OCI-M1 (cell line): Measurements from ENCODE around the gene RILPL1.
"Not testable (repeated sequence)": the region's sequence is repeated elsewhere in the genome, so short reads cannot be mapped to it uniquely, and the experiment has no call there.

Source experiments
- DNase-seq: peaks from one replicate; lab custom pipeline; 2025; lab: John Stamatoyannopoulos, UW

The RILPL1 gene

DNA sequence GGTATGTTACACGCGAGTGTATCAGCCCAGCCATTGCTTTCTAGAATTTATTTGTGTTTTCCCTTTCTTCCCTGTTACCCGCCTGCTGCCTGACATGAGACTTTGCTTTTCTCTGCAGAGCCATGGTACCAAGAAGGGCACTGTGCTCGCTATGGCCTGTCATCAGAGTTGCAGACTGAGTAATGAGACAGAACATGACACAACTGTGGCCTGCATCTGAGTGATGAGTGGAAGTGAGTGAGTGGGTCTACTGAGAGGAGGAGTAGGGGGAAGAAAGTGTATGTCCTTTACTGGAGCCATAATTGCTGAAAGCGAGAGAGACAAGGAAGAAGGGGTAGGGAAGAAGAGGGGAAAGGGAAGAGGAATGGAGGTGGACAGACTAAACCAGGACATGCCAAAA lies 2.9 kb downstream of the RILPL1 start:
- DNase-seq, result no peak

DNA sequence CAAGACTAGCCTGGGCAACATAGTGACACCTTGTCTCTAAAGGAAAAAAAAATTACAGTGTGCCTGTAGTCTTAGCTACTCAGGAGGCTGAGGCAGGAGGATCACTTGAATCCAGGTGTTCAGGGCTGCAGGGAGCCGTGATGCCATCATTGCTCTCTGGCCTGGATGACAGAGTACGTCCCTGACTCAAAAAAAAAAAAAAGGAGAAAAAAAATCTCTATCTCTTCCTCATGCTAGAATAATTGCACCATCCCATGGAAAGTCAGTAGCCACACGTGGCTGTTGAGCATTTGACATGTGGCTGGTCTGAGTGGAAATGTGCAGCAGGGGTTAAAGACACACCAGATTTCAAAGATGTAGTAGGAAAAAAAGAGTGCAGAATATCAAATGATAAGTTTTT lies 3.8 kb downstream of the RILPL1 start:
- no peak for DNase-seq

DNA sequence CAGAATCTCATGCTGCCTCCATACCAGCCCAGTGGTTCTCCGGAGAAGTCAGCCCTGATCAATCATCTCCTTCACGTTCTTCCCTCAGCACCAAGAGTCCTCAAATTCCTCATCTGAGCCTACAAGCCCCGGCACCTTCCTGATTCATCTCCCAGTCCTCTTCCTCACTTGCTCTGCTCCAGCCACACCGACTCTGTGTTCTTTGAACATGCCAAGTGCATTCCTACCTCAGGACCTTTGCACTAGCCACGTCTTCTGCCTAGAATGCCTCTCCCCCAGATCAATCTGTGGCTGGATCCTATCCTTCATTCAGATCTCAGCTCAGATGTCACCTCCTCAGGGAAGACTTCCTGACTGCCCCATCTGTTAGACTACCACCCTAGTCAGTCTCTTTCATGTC lies 4.7 kb downstream of the RILPL1 start:
- no peak for DNase-seq

DNA sequence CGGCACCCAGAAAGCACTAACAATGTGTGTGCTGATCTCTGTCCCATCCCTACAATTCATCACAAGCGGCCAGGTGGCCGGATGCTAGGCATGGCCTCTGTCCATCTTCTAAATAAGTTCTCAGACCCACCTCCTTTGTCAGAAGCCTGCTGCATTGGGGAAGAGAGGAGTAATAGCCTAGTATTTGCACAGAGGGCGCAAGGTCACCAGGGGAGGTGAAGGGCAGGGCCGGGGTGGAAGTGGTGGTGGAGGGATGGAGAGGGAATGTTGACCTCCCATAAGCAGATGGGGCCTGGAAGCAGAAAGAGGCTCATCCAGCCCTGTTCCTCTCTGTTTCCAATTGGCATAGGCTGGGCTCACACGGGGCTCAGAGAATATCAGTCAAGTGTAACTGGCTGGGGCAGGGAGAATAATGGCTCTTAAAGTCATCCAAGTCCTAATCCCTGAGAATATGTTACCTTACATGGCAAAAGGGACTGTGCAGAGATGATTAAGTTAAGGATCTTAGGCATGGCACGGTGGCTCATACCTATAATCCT lies 6.9 kb downstream of the RILPL1 start:
- DNase-seq, result no peak

DNA sequence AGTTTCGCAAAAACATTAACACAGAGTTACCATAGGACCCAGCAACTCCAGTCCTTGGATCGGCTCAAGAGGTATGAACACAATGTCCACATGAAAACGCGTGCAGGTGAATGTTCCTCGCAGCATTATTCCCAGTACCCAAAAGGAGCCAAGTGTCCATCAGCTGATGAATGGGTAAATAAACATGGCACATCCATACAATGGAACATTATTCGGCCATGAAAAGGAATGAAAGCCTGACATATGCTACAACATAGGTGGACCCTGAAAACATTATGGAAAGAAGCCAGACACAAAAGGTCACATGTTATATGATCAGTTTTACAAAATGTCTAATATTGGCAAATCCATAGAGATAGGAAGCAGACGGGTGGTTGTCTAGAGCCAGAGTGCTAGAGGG lies 9.1 kb downstream of the RILPL1 start:
- DNase-seq, result no peak

DNA sequence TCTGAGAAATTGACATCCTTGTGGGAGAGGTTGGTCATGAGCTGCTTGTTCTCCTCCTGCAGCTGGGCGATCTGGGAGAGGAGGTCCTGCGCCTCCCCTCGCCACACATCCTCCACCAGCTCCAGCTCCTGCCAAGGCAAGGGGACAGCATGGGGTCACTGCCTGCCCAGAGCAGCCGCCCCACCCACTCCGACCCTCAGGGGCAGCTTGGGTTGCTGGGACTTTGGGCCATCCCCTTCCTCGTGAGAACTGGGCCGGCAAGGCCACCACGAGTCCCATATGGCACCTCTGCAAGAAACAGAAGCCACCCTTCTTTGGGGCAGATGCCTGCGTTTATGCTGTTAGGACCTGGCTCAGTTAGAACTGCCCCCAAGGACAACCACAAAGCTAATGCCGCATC lies 10.0 kb downstream of the RILPL1 start:
- DNase-seq, result no peak

DNA sequence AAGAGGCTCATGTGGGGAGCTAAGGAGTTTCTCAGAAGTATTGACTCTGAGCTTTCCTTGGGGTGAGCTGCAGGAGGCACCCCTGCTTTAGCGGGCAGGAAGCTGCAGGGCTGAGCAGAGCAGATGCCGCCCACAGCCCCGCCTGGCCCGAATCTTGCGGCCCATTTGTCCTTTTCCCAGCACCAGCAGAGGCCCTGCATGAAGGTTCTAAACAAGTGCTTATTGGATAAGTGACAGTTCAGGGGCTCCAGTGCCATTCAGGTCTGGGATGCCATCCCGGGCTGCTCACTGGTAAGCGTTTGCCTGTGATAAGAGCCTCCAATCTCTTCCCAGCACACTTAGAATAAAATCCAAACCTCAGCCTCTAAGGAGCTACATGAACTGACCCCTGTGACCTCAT lies 11.4 kb downstream of the RILPL1 start:
- no peak for DNase-seq

DNA sequence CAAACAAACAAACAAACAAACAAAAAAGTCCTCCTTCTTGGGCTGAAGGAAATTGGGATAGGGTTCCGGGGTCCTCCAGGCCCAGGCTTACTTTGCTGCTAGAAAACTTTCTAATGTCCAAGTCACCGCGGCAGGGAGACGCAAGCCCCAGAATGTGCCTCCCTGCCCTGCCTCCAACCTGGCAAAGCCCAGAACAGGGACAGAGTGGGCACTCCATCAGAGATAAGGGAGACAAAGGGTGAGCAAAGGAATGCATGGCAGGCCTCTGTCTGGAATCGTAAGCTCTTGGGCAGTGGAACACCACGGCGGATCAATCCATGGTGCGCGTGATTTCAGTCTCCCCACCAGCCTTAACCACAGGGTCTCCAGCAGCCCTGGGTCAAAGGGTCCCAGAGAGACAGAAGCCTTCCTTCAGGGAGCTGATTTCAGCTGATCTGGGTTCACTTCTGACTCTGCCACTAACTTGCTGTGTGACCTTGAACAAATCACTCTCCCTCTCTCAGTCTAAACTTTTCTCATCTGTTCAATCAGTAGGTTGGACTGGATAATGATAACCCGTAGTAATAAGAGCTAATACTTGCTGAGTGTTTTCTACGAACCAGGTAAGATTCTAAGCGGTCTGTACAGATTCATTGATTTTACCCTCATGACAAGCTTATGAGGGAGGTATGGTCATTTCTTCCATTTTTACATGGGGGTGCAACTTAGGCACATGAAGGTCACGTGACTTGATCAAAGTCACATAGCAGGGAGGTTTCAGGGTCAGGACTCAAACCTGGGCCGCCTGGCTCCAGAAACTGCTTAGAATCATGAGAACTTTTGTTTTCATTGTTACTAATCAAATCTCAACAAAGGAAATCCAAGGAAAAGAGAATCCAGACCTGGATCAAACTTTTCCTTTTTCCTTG lies 12.7 kb downstream of the RILPL1 start:
- no peak for DNase-seq

DNA sequence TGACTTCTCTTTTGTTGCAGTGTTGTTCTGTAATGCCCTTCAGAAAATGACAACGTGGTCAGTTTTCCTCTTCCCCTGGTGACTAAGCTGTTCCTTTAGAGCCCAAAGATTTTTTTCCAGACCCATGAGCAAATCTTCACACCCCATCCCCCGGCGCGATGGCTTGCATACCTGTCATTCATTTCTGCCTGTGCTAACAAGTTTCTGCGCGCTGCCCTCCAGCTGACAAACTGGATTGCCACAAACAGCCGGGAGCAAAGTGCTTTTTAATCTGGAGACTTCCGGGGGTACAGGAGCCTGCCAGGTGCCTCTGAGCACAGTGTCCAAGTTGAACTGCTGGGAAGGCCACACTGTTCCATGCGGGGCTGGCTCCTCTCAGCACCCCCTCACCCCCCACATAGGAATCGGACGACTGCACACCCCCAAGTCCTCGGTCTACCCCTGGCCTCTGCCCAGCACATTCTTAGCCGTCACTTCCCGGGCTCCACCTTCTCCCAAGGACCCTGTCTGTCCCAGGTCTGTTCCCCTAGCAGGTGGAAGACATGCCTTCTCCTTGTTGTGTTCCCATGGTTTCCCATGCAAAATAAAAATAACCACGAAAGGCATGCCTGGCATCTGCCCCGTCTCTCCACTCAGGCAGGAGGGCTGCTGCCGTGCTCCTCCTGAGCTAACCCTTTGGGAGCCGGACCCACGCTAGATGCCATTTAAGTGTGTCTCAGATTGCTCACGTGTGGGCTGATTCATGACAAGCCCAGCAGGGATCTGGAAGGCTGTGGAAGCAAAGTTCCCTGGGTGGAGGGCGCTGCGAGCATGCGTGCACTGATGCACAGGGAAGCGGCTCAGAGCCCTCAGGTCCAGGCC lies 14.1 kb downstream of the RILPL1 start:
- DNase-seq, result no peak

DNA sequence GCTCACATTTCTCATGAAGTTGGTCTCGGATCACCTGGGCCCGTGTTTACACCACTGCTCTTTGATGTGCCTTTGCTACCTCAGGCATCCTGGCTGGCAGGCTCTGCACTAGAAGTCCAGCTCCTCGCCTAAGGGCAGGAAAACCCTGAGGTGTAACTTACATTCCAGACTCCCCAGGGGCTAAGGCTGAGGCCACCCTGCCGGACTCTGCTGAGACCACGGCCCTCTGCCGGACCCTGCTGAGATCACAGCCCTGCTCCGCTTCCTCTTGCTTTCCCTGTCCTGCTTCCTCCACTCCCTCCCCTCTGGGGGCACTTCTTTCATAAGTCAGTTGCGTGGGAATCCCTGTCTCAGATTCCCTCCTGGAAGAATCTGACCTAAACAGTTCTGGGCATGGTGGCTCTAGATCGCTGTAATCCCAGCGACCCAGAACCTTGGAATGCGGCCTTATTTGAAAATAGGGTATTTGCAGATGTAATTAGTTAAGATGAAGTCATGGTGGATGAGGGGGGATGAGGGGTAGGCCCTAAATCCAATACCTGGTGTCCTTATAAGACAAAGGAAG lies 17.2 kb downstream of the RILPL1 start:
- no peak for DNase-seq

DNA sequence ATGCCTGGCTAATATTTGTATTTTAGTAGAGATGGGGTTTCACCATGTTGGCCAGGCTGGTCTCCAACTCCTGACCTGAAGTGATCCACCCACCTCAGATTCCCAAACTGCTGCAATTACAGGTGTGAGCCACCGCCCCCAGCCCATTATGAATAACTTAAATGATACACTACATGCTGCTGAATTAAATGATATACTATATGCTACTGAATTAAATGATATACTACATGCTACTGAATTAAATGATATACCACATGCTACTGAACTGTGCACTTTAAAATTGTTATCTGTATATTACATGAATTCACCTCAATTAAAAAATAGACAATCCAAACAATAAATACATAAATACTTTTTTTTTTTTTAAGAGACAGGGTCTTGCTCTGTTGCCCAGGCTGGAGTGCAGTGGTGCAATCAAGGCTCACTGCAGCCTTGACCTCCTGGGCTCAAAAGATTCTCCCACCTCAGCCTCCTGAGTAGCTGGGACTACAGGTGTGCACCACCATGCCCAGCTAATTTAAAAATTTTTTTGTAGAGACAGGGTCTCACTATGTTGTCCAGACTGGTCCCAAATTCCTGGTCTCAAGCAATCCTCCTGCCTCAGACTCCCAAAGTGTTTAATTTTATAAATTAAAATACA lies 18.8 kb downstream of the RILPL1 start:
- not testable (repeated sequence) for DNase-seq

DNA sequence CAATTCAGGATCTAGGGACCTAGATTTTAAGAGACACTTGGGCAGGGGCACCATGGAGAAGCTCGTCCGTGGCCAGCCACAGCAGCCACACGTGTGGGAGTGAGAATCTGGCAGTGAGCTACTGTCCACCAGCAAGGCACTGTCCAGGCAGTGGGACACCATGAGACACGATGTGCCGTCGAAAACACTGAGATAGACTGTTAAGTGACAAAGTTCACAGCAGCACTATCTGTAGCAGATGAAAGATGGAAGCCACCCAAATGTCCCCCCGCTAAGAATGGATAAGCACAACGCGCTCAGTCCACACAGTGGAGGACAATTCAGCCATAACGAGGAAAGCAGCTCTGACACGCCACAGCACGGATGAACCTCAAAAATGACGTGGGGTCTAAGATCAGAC lies 19.7 kb downstream of the RILPL1 start:
- no peak for DNase-seq

DNA sequence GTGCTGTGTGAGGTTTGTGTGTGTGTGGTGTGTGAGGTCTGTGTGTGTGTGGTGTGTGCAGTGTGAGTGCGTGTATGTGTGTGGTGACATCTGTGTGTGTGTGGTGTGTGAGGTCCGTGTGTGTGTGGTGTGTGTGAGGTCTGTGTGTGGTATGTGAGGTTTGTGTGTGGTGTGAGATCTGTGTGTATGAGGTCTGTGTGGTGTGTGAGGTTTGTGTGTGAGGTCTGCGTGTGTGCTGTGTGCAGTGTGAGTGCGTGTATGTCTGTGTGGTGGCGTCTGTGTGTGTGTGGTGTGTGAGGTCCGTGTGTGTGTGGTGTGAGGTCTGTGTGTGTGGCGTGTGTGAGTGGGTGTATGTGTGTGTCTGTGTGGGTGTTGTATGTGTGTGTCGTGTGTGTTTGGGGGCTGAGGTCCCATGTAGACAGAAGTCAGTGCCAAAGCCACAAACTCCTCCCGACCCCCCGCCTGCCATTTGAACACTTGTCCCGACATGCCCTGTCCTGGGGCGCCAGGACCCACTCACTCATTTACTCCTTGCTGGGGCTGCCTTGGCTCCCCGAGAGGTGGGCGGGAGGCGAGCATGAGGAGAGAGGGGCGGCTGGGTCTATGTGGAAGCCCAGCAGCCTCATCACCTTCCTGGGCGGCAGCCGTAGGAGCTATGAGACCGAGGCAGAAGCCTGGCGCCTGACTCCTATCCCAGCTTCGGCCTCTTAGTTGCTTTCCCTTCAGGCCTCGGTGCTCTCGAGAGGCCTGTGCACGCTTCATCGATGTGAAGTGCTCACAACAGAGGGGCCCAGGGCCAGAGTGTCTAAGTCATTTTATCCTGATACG lies 20.5 kb downstream of the RILPL1 start:
- no peak for DNase-seq

DNA sequence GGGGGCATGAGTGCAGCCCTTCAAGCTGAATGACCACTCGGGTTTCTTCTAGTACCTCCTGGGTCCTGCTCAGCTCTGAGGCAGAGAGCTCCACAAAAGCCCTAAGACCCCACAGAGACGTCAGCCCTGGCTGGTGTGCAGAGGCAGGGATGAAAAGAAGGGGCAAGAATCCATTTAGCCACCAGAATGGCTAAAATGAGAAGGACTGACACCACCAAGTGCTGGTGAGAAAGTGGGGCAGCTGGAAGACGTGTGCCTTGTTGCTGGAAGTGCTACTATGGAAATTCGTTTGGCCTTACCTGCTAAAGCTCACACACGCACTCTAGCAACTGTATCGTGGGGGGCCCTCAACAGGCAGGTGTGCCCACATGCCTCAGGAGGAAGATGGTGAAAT lies 26.7 kb downstream of the RILPL1 start:
- no peak for DNase-seq

DNA sequence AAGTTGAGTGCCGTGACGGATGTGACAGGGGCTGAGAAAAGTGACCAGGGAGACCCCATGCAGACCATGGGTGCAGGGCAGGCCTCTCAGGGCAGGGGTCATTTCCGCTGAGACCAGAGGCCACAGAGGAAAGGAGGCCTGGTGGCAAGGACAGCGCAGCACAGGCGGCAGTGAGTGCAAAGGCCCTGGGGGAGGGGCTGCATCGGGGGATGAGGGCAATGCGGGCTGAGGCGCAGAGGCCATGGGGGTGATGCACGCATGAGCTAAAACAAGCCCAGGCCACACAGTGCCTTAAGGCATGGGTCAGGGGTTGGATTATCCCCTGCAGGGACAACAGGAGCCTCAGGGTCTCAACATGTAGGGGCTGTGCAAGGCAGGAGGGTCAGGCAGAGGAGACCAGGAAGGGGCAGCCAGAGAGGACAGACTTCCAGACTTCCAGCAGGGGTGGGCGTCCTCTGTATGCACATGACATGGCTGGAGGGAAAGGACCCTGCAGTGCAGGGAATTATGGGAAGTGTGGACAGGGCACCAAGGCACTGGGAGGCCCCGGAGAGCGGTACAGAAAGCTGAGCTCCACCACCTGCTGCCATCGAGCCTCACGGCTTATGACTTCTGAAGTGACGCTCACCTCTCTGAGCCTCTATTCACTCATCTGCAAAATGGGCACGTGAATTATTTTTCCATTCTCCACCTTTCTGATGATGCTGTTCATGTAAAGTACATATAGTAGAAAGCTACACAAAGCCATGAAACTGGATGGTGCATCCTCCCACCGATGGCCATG lies 27.3 kb downstream of the RILPL1 start:
- DNase-seq, result no peak

DNA sequence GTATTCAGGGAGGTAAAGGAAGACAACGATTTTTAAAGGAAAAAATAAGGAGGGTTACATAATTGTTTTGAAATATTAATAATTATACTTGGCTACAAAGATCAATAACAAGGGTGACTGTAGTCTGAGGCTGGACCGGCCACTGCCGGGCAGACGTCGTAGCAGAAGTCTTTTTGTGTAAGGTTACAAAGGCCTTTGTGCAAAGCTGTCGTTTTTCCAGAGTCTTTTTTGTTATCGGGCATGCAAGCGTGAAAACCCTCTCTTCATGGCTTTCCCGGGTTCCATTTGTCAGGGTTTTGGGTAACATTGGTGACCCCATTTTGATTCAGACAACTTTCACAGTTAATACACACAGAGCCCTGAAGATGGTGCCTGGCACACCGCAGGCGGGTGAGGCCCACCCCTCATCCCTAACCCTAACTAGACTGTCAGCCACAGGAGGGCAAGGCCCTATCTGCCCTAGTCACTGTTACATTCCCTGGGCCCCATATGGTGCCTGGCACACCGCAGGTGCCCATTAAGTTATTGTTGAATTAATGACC lies 31.3 kb downstream of the RILPL1 start:
- no peak for DNase-seq

DNA sequence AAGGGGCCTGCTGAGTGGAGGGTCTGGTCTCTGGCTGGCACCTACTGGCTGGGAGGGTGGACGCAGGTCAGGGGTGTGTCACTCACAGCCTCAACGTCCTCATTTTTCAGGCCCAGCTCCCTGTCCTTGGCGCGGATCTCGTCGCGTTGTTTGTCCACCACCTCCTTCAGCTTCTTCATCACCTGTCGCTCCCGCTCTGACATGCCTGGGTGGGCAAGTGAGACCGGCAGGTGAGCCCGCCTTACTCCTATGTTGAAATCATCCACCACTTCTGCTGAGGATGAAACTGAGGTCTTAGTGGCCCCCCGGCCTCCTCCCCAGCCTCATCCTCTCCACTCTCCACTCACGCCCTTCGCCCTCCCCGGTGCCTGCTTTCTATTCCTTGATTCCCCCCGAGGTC lies 34.2 kb downstream of the RILPL1 start:
- DNase-seq, result no peak

DNA sequence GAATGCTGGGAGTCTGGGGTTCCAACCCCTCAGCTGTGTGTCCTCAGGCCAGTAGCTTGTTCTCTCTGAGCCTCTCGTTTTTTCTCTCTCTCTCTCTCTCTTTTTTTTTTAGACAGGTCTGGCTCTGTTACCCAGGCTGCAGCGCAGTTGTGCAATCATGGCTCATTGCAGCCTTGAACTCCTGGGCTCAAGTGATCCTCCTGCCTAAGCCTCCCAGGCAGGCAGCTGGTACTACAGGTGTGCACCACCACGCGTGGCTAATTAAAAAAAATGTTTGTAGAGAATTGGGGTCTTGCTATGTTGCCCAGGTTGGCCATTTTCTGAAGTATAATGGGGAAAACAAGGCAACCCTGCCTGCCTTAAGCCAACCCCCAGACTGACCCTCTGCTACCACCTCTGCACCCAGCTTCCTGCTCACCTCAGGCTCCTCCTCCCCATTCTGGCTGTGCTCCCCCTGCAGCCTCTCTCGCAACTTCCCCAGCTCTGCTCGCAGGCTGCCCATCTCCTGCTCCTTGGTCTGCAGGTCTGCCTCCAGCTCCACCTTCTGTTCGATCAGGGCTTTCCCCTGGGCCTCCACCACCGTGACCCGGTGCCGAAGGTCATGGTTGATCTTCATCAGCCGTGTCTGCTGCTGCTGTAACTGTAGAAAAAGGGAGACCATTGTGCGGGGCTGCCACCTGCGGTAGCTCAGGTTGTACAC lies 35.2 kb downstream of the RILPL1 start:
- no peak for DNase-seq

DNA sequence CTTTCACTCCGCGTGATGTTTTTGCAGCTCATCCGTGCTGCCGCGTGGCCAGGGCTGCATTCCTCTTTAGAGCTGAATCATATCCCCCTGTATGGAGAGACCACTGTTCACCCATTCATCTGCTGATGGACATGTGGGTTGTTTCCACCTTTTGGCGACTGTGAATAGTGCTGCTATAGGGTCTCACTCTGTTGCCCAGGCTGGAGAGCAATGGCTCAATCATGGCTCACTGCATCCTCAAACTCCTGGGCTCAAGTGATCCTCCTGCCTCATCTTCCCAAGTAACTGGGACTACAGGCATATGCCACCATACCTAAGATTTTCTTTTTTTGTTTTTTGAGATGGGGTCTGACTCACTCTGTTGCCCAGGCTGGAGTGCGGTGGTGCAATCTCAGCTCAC lies 36.5 kb downstream of the RILPL1 start:
- no peak for DNase-seq
